GM21381 (cell line): Measurements from ENCODE around the gene HCFC1.

Experiments
- ATAC-seq: cut with Tn5 transposase; IDR thresholded peaks from one replicate; pipeline ENCODE4 v1.9.1; 2021; ENCODE audit warnings: mild to moderate bottlenecking, moderate library complexity; ENCODE audit not compliant: unreplicated experiment

Gene HCFC1

DNA sequence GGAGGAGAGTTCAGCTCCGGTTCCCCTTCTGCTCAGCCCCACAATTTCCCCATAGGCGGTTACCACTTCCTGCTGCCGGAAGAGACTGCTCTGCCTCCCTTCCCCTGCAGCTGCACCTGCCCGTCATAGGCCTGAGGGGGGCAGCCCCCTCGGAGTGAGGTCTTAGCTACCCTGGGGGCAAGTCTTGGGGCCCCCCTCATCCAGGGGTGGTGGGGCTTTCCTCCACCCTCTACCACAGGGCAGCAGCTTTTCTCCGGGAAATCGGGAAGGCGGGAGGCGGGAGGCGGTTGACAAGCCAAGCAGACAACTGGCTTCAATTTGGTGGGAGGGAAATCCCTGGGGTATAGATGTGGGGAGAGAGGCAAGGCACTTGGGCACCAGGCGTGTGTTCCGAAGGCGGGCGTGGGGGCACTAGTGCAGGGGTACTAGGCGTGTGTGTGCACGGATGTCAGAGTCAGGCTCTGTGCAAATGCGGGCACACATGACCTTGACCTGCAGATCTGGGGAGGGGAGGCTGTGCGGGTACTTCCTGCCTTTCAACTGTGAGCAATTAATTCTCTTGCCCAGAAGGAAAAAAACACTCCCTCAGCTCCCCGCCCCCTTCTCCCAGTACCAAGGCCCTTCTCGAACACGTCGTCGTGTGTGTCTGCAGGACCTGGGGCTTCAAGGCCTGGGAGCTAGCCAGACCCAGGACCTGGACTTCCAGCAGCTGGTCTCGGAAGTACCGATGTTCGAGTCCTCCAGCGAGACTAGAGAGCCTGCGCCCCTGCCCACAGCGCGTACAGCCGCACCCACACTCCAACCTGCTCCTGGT, 44.6 kb downstream of the HCFC1 start:
- peak; percentile 31 for ATAC-seq

DNA sequence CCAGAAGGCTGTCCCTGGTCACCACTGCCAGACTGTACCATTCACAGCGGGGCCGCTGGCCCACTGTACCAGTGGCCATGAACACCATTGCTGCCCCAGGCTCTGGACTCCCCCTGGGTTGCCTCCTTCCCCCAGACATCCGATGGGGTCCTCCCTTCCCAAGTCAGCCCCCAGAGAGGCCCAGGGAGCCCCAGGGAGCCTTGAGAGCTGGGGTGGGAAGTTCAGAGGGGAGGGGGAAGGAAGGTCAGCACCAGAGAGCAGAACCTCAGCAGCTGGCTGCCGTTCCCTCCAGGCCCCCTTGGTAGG, 45.1 kb downstream of the HCFC1 start:
- ATAC-seq = no peak

DNA sequence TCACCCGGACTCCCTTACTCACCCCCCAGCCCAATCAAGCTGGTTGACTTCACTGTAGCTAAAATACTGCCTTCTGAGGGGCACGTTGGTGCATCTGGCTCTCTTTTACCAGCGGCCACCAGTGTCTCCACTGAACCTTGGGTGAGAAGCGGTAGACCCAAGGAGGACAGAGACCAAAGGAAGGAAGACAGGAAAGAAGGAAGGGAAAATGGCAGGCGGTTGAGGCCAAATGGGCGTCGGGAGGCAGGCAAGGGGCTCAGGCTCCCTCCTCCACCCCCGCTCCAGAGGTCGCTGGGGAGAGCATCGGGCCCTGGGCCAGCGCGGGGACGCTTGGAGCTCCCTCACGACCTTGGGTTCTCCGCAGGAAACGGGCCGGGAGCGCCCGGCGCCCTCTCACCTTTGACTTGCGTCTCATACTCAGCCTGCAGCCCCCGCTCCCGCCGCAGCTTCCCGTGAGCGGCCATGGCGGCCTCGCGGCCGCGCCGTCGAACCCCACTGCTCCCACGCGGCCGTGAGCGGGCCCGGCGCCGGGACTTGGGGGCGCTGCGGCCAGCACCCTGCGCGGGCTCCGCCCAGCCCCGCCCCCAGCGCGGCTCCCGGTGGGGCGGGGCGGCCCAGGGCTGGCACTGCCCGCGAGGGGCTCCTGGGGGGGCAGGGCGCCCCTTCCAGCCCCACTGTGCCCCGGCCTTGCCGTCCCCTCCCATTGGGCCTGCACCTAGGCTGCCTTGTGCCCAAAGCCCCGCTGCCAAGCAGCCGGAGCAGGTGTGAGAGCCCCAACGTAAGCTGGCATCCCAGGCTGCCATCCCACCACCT, 45.7 kb downstream of the HCFC1 start, which contains the start of gene ARHGAP4:
TSS of gene ARHGAP4 (minus strand) at position 526 of the 813 bp plus-strand sequence. CDS start at position 464, 62 bp downstream.
- no peak for ATAC-seq

DNA sequence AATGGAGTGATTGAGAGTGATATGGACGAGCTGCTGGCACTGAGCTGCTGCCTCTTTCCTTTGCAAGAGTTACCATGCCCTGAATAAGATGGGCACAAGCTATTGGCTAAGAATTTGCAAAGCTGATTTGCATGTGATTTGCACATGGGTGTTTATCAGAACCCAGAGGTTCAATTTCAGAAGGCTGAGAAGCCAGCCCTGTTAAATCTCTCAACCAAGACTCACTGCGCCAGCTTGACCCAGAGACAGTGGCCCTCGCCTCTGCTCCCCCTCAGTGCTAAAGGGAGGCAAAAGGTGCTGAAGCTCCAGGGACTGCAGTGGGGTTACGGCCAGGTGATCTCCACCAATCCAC, 46.3 kb downstream of the HCFC1 start:
- no peak for ATAC-seq

DNA sequence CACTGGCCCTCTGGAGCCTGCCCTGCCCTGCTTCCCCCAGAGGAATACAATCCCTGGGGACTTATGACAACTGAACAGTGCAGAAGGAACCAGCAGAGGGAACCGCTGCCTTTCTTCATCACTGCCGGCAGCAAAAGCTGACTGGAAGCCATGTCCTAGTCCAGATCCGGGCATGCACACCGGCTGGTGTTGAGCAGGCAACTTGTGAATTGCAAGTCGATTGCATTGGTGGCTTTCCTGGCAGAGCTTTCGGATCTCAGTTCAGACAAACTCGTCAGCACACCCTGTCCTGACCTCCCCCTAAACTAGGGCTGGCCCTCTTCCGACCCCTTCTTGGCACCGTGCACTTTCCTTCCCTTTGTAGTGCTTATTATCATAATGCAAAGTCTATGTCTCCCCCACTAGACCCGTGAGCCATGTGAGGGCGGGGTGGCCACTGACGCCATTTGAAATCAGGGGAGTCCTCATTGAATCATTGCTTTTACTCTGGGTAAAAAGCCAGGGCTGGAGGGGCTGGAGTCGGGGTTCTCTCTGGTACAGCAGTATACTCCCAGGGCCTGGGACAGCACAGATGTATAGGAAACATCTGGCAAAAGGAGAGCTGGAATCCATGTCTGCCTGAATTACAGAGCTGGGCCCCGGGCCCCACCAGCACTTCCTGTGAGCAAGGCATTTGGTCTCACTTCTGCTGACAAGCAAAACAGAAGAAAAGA, 47.3 kb downstream of the HCFC1 start:
- no peak for ATAC-seq

DNA sequence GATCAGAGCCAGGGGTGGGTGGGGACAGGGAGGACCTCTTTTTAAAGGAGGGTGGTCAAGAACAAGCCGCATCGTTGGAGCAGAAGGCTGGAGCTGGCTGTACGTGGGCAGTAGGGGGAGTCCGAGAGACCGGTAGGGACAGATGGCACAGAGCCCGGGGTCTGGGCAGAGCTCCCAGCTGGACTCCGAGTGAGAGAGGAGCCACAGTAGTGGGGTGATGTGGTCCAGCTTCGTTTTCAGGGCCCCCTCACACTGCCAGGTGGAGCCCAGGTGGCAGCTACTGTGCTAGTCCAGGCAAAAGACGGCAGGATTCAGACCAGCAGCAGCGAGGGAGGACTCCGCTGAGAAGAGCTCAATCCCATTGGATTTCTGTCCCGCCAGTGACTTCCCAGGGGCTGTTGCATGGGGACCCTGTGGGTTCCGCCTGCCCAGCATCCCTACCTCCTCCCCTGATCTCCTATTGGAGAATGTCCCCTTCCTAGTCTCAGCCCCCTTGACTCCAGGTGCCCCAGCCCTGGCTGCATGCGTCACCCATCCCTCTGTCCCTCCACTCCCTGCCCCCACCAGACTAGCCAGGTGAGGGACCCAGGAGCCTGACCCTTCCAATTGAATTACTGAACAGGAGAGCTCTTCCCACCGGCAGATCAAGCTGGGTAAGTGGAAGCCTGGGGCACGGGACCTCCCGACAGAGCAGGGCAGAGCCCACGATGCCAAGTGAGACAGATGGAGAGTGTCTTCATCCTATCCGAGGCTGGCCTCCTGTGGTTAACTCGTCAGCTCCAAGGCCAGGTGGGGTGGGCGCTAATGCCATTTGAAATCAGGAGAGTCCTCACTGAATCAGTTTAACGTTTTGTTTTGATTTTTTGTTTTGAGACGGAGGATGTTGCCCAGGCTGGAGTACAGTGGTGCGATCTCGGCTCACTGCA, 48.4 kb downstream of the HCFC1 start:
- no peak for ATAC-seq

DNA sequence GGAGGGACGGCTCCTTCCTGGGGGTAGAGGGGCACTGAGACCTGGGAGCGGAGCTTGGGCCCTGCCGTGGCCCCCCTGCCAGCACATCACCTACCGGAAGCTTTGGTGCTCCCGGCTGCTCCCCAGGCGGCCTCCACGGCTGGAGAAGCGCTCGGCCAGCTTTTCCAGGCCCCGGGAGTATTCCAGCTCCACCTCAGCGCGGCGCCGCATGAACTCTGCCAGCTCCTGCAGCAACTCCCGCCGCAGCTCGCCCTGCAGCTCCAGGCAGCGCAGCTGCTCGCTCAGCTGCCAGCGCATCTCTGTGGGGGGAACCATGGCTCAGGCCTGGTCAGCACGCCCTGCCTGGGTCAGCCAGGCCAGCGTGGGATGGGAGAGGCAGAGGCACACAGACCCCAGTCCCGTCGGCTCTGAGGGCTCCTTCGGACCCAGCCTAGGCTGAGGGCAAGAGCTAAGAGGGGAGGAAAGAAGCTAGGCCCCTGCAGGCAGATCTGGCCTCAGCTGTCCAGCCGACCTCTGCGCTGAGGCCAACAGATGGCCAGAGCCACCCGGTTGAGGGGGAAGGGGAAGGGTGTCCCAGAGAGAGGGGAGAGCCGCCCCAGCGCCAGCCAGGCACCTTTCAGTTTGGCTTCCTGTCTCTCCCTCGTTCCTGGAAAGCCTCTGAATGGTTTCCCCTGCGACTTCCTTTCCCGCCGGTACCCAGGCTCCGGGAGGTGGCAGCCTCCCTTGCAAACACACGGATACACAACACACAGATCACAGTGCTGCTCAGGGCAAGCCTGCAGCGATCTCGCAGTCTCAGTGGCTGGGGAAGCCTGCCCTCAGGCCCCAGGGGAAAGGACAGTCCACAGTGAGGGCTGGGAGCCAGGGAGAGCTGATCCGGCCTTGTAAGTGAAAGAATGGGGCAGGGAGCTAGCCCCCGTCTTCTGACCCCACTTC, 49.8 kb downstream of the HCFC1 start:
- ATAC-seq = no peak

DNA sequence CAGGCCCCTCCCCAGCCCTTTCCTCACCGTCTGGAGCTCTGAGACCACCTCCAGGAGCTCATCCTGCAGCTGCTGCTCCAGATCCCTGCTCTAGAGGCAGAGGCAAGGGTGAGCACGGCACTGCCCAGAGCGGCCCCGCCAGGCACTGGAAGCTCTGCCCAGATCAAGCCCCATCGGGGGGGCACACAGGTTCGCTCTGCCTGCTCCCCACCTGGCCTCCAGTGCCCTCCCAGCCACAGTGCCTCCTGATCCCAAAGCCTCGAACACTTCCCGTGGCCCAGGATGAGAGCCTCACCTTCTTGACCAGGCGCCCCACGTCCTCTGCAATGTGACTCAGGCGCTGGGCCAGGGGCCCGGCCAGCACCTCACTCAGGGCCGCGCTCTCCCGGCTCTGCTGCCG, 50.5 kb downstream of the HCFC1 start:
- no peak for ATAC-seq

DNA sequence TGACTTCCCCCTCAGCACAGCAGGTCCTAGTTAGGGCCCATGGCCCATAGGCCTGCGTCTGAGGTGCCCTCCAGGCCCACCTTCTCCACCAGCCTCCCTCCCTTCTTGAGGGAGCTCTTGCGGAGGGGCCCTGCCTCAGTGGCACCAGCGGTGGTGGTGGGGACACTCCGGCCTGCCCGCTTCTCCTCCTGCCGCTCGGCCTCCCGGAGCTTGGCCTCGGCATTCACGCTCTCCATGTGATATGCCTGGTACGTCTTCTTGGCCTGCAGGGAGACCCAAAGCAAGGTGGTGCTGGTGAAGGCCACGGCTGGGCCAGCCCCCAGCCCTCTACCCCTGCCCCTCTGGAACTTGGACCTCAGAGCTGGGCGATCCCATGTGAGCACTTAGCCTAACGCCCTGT, 51.1 kb downstream of the HCFC1 start:
- ATAC-seq = no peak

DNA sequence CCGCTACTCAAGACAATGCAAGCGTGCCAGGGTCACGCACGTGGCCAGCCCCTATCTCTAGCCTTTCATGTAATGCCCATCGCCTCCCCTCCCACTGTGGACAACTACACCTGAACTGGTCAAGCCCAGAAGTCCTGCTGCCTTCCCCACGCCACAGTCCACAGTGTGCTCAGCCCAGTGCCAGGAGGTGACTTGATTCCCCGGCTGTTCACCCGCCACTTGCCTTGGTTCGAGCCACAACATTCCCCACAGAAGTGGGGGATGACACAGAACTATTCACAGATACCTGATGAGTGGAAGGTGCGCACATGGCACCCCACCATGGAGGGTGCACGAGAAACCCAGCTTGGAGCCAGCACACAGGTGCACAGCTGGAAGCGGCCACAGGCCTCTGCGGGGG, 52.3 kb downstream of the HCFC1 start:
- no peak for ATAC-seq

DNA sequence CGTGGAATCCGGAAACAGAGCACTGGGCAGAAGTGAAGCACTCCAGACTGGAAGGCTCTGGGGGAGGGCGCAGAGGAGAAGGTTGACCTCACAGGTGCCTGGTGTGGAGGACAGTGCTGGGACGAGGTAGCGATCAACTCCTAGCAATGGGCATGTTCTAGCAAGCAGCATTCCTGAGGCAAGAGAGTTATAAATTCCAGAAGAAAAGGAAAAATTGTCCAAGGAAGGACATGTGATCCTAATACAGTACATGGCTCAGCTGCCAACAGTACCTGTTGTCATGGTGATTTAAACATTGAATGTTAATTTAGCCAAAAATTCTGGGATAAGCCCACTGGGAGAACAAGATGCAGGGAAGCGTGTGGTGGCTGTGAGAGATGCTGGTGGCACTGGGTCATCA, 53.7 kb downstream of the HCFC1 start:
- no peak for ATAC-seq

DNA sequence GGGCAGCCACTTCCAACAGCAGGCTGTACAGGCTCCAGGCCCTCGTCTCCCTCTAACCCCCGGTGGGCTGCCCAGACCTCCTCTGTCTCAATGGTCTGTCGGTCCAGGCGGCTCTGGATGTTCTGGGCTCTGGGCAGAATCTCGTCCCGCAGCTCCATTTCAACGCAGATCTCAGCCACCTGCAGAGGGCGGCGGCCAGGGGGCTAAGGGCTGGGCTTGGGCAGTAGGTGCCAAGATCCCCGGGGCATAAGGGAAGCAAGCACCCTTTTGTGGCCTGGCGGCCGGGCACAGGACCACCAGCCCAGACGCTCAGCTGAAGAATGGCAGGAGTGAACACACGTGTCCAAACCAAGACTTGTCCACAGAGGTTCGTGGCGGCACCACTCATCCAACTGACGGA, 57.9 kb downstream of the HCFC1 start:
- no peak for ATAC-seq

DNA sequence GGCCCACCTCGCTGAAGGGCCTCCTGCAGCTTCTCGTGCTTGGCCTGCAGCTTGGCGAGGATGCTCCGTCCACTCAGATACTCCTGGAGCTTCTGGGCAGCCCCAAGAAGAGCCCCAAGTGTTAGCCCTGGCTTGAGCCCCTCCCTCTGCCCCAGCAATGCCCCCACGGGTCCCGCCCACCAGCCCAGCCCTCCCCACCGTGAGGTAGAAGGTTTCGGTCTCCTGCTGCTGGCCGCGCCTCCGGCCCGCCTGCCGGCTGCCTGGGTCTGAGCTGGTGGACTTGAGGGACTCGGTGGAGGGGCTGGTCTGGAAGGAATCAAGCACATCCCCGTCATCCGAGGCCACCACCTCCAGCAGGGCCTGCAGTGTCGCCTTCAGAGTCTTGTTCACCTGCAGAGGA, 58.4 kb downstream of the HCFC1 start:
- no peak for ATAC-seq

DNA sequence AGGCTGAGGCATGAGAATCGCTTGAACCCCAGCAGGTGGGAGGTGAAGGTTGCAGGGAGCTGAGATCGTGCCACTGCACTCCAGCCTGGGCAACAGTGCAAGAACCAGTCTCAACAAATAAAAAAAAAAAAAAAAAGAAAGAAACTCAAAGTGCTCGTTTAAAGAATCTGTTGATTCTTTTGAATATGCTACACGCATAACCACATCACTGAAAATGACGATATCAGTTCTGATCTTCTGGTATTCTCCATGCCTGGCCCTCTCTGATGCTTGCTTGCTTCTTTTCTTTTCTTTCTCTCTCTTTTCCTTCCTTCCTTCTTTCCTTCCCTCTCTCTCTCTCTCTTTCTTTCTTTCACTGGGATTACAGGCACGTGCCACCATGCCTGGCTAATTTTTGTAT, 59.8 kb downstream of the HCFC1 start:
- ATAC-seq = no peak

DNA sequence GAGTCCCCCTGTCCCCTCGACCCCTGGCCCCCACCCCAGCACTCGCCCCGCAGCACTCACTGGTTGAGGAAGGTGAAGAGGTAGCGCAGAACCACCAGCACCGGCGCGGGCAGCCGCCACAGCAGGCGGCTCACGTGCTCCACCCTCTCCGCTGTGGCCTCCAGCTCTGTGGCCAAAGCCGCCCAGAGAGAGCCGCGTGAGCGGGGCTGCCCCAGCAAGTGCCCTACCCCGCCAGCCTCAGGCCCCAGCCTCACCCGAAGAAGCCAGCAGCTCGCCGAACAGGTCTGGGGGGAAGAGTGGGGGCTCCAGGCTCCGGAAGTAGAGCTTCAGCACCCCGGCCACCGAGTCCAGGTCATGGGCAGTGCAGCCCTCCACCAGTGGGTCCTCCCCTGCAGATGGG, 61.2 kb downstream of the HCFC1 start:
- ATAC-seq = no peak

DNA sequence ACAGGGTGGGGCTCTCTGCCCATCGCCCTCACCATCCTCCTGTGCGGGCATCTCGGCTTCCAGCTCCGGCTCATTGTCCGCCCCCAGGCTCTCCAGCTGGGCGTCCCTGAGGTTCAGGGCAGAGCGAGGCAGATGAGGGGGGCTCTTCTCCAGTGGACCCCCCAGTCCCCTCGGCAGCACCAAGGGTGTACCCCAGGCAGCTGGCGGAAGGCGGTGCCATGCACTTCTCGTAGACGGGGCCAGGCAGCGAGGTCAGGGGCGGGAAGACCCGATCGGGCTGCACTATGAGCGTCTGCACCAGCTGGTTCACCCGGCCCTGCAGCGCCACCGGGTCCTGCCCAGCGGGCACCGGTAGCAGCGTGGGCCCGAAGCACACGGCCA, 61.6 kb downstream of the HCFC1 start:
- no peak for ATAC-seq

DNA sequence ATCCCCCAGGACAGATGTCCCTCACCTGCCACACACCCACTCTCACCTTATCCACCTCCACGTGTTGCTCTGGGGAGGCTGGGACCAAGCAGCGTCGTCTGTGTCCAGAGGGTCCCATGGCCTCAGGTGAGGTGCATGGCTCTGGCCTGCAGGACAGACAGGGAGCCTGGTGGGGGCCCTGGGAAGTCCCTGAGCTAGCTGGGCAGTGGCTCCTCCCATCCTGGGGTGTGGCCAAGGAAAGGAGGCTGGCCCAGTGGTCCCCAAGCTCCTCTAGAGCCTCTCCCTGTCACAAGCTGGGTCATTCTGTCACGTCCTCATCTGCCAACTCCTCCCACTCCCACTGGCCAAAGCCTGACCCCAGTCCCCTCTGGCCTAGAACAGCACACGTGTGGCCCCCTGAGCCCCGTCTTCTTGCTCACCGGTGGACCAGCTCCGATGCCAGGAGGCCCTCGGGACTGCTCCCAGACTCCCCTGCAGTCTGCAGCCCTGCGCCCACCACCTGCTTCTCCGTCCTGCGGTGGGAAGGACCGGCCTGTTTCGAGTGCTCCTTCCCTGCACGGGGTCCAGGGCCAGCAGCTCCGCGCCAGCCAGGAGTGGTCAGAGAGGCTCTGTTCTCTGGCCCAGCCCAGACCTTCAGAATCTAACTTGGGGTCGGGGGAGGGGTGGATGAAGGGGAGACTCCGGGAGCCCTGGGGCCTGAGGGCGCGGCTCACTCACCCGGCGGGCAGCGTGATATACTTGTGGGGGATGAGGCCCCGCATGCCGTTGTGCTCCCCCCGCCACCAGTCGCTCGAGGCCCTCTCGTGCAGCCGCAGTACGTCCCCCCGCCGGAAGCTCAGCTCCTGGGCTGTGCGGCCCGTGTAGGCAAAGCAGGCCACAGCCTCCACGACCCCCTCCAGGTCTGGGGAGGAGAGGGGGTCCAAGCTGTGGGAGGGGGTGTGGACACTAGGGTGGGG, 62.3 kb downstream of the HCFC1 start:
- no peak for ATAC-seq

DNA sequence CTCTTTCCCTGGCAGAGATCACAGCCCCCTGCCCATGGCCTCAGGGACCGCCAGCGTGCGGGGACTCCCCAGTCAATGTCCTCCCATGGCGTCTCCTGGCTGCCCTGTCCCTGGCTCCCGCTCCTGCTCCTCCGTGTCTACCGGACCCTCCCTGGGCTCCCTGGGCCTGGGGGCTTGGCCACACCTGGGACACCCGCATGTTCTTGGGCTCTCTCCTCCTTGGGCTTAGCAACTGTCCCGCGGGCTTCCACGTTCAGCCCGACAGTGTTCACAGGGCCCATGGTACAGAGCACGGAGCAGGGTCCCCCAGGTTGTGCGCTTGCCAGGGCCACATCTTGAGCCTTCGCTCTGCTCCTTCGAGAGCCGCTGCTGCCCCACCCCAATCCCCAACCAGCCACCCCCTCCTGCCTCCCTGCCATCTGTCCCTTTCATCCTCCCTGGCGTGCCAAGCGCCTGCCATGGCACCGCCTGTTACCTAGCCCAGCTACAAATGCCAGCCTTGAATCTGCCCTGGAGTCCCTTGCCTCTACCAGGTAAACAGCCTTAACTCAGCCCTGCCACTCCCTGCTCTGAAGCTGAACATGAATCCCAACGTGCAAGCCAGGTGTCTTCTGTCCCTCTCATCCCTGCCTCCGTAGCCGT, 63.3 kb downstream of the HCFC1 start:
- ATAC-seq = no peak
